ENCODE data around the gene PCSK9.

The PCSK9 gene

GRCh38 chr1:55045430-55045829 lies 6.1 kb downstream of the PCSK9 start:
- H3K4me1 Mint-ChIP-seq, result peaks cover 8% of the 10 kb centered on the region
- peaks cover 16% of the 10 kb centered on the region for H3K27me3 Mint-ChIP-seq
- ATAC-seq (no peak), DNase-seq (no peak)
- no peak overlapping the region for H3K27ac Mint-ChIP-seq
- no peaks in the 10 kb centered on the region for H3K9me3 Mint-ChIP-seq
- H3K36me3 Mint-ChIP-seq (ENCODE audit: low read depth), result no peaks in the 10 kb centered on the region
- H3K4me3 Mint-ChIP-seq, result no peak overlapping the region

GRCh38 chr1:55046871-55047270 lies 7.5 kb downstream of the PCSK9 start:
- ATAC-seq (no peak), DNase-seq (no peak)
- Mint-ChIP-seq H3K4me3 (no peak overlapping the region), H3K4me1 (no peaks in the 10 kb centered on the region), H3K27me3 (peaks cover 5% of the 10 kb centered on the region), H3K9me3 (no peaks in the 10 kb centered on the region), H3K27ac (no peak overlapping the region), H3K36me3 (ENCODE audit: low read depth) (no peaks in the 10 kb centered on the region)

- DNase-seq, result no peak
- H3K4me3 Mint-ChIP-seq, result no peak overlapping the region
- no peak for ATAC-seq
- H3K27ac Mint-ChIP-seq, result no peak overlapping the region
- H3K9me3 Mint-ChIP-seq, result no peaks in the 10 kb centered on the region
- H3K36me3 Mint-ChIP-seq (ENCODE audit: low read depth), result no peaks in the 10 kb centered on the region
- no peaks in the 10 kb centered on the region for H3K4me1 Mint-ChIP-seq
- no peaks in the 10 kb centered on the region for H3K27me3 Mint-ChIP-seq
These were observed 8.3 kb downstream of the PCSK9 start for GRCh38 chr1:55047611-55048010.

GRCh38 chr1:55048453-55049270 lies 9.3 kb downstream of the PCSK9 start:
- DNase-seq (no peak), ATAC-seq (no peak)
- Mint-ChIP-seq H3K9me3 (no peaks in the 10 kb centered on the region), H3K4me3 (no peak overlapping the region), H3K27me3 (no peaks in the 10 kb centered on the region), H3K36me3 (ENCODE audit: low read depth) (no peaks in the 10 kb centered on the region), H3K4me1 (no peaks in the 10 kb centered on the region), H3K27ac (no peak overlapping the region)

GRCh38 chr1:55049271-55049913 lies 10.0 kb downstream of the PCSK9 start:
- Mint-ChIP-seq H3K9me3 (no peaks in the 10 kb centered on the region), H3K4me3 (no peak overlapping the region), H3K4me1 (no peaks in the 10 kb centered on the region), H3K27ac (no peak overlapping the region), H3K36me3 (ENCODE audit: low read depth) (no peaks in the 10 kb centered on the region), H3K27me3 (no peaks in the 10 kb centered on the region)
- no peak for DNase-seq
- no peak for ATAC-seq

- ATAC-seq, result no peak
- H3K27me3 Mint-ChIP-seq, result no peaks in the 10 kb centered on the region
- H3K36me3 Mint-ChIP-seq (ENCODE audit: low read depth), result no peaks in the 10 kb centered on the region
- no peaks in the 10 kb centered on the region for H3K4me1 Mint-ChIP-seq
- H3K9me3 Mint-ChIP-seq, result no peaks in the 10 kb centered on the region
- H3K27ac Mint-ChIP-seq, result no peak overlapping the region
- DNase-seq, result no peak
- no peak overlapping the region for H3K4me3 Mint-ChIP-seq
These were observed 10.5 kb downstream of the PCSK9 start for GRCh38 chr1:55049914-55050278.

- Mint-ChIP-seq H3K27ac (no peak overlapping the region), H3K36me3 (ENCODE audit: low read depth) (no peaks in the 10 kb centered on the region), H3K9me3 (no peaks in the 10 kb centered on the region), H3K27me3 (no peaks in the 10 kb centered on the region), H3K4me1 (no peaks in the 10 kb centered on the region), H3K4me3 (no peak overlapping the region)
- ATAC-seq, result no peak
- DNase-seq, result no peak
These were observed 10.9 kb downstream of the PCSK9 start for GRCh38 chr1:55050283-55050682.

GRCh38 chr1:55051169-55051568 lies 11.8 kb downstream of the PCSK9 start:
- no peak for ATAC-seq
- H3K27me3 Mint-ChIP-seq, result no peaks in the 10 kb centered on the region
- H3K27ac Mint-ChIP-seq, result no peak overlapping the region
- H3K36me3 Mint-ChIP-seq (ENCODE audit: low read depth), result no peaks in the 10 kb centered on the region
- no peaks in the 10 kb centered on the region for H3K4me1 Mint-ChIP-seq
- H3K4me3 Mint-ChIP-seq, result no peak overlapping the region
- H3K9me3 Mint-ChIP-seq, result no peaks in the 10 kb centered on the region
- no peak for DNase-seq

GRCh38 chr1:55051621-55052020 lies 12.3 kb downstream of the PCSK9 start:
- no peaks in the 10 kb centered on the region for H3K27me3 Mint-ChIP-seq
- H3K4me1 Mint-ChIP-seq, result no peaks in the 10 kb centered on the region
- ATAC-seq (no peak), DNase-seq (no peak)
- H3K9me3 Mint-ChIP-seq, result no peaks in the 10 kb centered on the region
- H3K4me3 Mint-ChIP-seq, result no peak overlapping the region
- no peak overlapping the region for H3K27ac Mint-ChIP-seq
- no peaks in the 10 kb centered on the region for H3K36me3 Mint-ChIP-seq (ENCODE audit: low read depth)

- Mint-ChIP-seq H3K4me1 (no peaks in the 10 kb centered on the region), H3K4me3 (no peak overlapping the region), H3K27me3 (no peaks in the 10 kb centered on the region), H3K27ac (no peak overlapping the region), H3K36me3 (ENCODE audit: low read depth) (no peaks in the 10 kb centered on the region), H3K9me3 (no peaks in the 10 kb centered on the region)
- no peak for ATAC-seq
- DNase-seq, result no peak
These were observed 13.1 kb downstream of the PCSK9 start for GRCh38 chr1:55052221-55053142.

GRCh38 chr1:55053265-55053954 lies 14.1 kb downstream of the PCSK9 start:
- H3K36me3 Mint-ChIP-seq (ENCODE audit: low read depth), result no peaks in the 10 kb centered on the region
- H3K27ac Mint-ChIP-seq, result no peak overlapping the region
- ATAC-seq (no peak), DNase-seq (no peak)
- H3K9me3 Mint-ChIP-seq, result no peaks in the 10 kb centered on the region
- no peak overlapping the region for H3K4me3 Mint-ChIP-seq
- H3K4me1 Mint-ChIP-seq, result no peaks in the 10 kb centered on the region
- no peaks in the 10 kb centered on the region for H3K27me3 Mint-ChIP-seq

GRCh38 chr1:55054396-55054795 lies 15.0 kb downstream of the PCSK9 start:
- no peak for ATAC-seq
- H3K4me1 Mint-ChIP-seq, result no peaks in the 10 kb centered on the region

GRCh38 chr1:55055084-55055882 lies 15.9 kb downstream of the PCSK9 start:
- Mint-ChIP-seq H3K27me3 (no peaks in the 10 kb centered on the region), H3K27ac (no peak overlapping the region), H3K4me1 (peaks cover 3% of the 10 kb centered on the region), H3K36me3 (ENCODE audit: low read depth) (no peaks in the 10 kb centered on the region), H3K4me3 (no peak overlapping the region), H3K9me3 (no peaks in the 10 kb centered on the region)
- no peak for ATAC-seq
- DNase-seq, result no peak

More at GRCh38 chr1:55054396-55054795, 15.0 kb downstream of the PCSK9 start:
- Mint-ChIP-seq H3K4me3 (no peak overlapping the region), H3K9me3 (no peaks in the 10 kb centered on the region), H3K36me3 (ENCODE audit: low read depth) (no peaks in the 10 kb centered on the region), H3K27ac (no peak overlapping the region), H3K27me3 (no peaks in the 10 kb centered on the region)
- no peak for DNase-seq
